ENCODE results near the gene PIKFYVE.

GRCh38 chr2:208255557-208256106 is 10.4 kb upstream of the PIKFYVE start:
- no peak for TF ChIP-seq CTCF (IDR thresholded peaks at IDR 0.05)
- no peak for TF ChIP-seq POLR2A (IDR thresholded peaks at IDR 0.05)

All from thyroid gland (tissue), 4 donors.